Immature natural killer cell (primary cell): ENCODE results near the gene ATXN7L3. TPM values are rescaled to one million over a fixed set of nuclear protein-coding genes. Genes with fewer than 3 reads are reported as not detected.

Source experiments
- DNase-seq, 3 donors: peaks; one replicate each; pipeline ENCODE4 v3.0.0; 2022; ENCODE audit warnings: mixed read lengths in 1 of 3
- H3K27ac Mint-ChIP-seq, 6 donors: one replicate each; pipeline ENCODE4 v1.8.0; 2020; ENCODE audit warnings: mixed read lengths in 6 of 6, mild to moderate bottlenecking in 5 of 6, inconsistent platforms in 4 of 6, moderate library complexity in 3 of 6
- H3K27me3 Mint-ChIP-seq, 3 donors: one replicate each; pipeline ENCODE4 v1.8.0; 2020 to 2021; ENCODE audit warnings: low read depth in 3 of 3, mild to moderate bottlenecking in 3 of 3, mixed read lengths in 3 of 3, moderate library complexity in 3 of 3, inconsistent platforms in 1 of 3
- H3K36me3 Mint-ChIP-seq, 3 donors: one replicate each; pipeline ENCODE4 v1.8.0; 2020; ENCODE audit warnings: mixed read lengths in 3 of 3, inconsistent platforms in 2 of 3, mild to moderate bottlenecking in 2 of 3
- H3K4me1 Mint-ChIP-seq, 2 donors: one replicate each; pipeline ENCODE4 v1.8.0; 2020; ENCODE audit warnings: inconsistent platforms in 2 of 2, mild to moderate bottlenecking in 2 of 2, mixed read lengths in 2 of 2, moderate library complexity in 1 of 2
- H3K4me3 Mint-ChIP-seq, 5 donors: one replicate each; pipeline ENCODE4 v1.8.0; 2020; ENCODE audit warnings: mild to moderate bottlenecking in 5 of 5, mixed read lengths in 5 of 5, inconsistent platforms in 3 of 5, moderate library complexity in 3 of 5
- H3K9me3 Mint-ChIP-seq, 6 donors: one replicate each; pipeline ENCODE4 v1.8.0; 2020; ENCODE audit warnings: mild to moderate bottlenecking in 6 of 6, mixed read lengths in 6 of 6, inconsistent platforms in 4 of 6, moderate library complexity in 3 of 6
- polyA plus RNA-seq, 3 donors: library from polyadenylated mRNA; unstranded; fragments of 300-500 nt; fragmentation: Illumina TruSeq; gene quantifications; one replicate each; pipeline ENCODE4 v1.2.3, GENCODE V29; 2021

ATXN7L3 gene
- polyA plus RNA-seq, 3 donors from 2014 or later, result 5.1 to 11.9 (median 6.8) TPM

- peaks cover 3 to 13% (median 7%) of the 10 kb centered on the region in 3 donors for H3K36me3 Mint-ChIP-seq
- H3K4me1 Mint-ChIP-seq, result peaks cover 24 to 36% of the 10 kb centered on the region in 2 donors
- DNase-seq, result peak; percentile 46 to 53 (median 46)
Measured at GRCh38 chr17:44203731-44204440, 4.2 kb upstream of the ATXN7L3 start.

GRCh38 chr17:44202756-44203155 lies 3.1 kb upstream of the ATXN7L3 start:
- DNase-seq, result no peak
- peaks cover 0 to 5% (median 0%) of the 10 kb centered on the region in 3 donors for H3K36me3 Mint-ChIP-seq
- H3K4me3 Mint-ChIP-seq, result peak overlapping the region; percentile 24 to 45 (median 40)
- H3K27ac Mint-ChIP-seq, result peak overlapping the region; percentile 25 to 86 (median 54)
- H3K4me1 Mint-ChIP-seq, result peaks cover 32 to 39% of the 10 kb centered on the region in 2 donors
- H3K27me3 Mint-ChIP-seq, result peaks cover 0 to 14% (median 12%) of the 10 kb centered on the region in 3 donors
- H3K9me3 Mint-ChIP-seq, result no peaks in the 10 kb centered on the region

More at GRCh38 chr17:44203731-44204440, 4.2 kb upstream of the ATXN7L3 start:
- no peaks in the 10 kb centered on the region for H3K9me3 Mint-ChIP-seq
- peaks cover 0 to 14% (median 11%) of the 10 kb centered on the region in 3 donors for H3K27me3 Mint-ChIP-seq
- peak overlapping the region in 1 of 5 donors; percentile 15 for H3K4me3 Mint-ChIP-seq
- H3K27ac Mint-ChIP-seq, result peak overlapping the region; percentile 9 to 80 (median 66)

- H3K9me3 Mint-ChIP-seq, result no peaks in the 10 kb centered on the region
- DNase-seq, result no peak
- peaks cover 0 to 13% (median 10%) of the 10 kb centered on the region in 3 donors for H3K27me3 Mint-ChIP-seq
- H3K4me3 Mint-ChIP-seq, result peak overlapping the region; percentile 88 to 94 (median 90)
- H3K27ac Mint-ChIP-seq, result peak overlapping the region; percentile 84 to 98 (median 95)
- H3K36me3 Mint-ChIP-seq, result peaks cover 0 to 3% (median 2%) of the 10 kb centered on the region in 3 donors
- H3K4me1 Mint-ChIP-seq, result peaks cover 36 to 46% of the 10 kb centered on the region in 2 donors
Measured at GRCh38 chr17:44200478-44201155, 933 bp upstream of the ATXN7L3 start.

GRCh38 chr17:44198721-44199552 lies 747 bp downstream of the ATXN7L3 start:
- Mint-ChIP-seq H3K36me3 (peaks cover 0 to 14% (median 3%) of the 10 kb centered on the region in 3 donors), H3K4me1 (peaks cover 34 to 47% of the 10 kb centered on the region in 2 donors), H3K9me3 (no peaks in the 10 kb centered on the region), H3K27me3 (peaks cover 0 to 13% (median 10%) of the 10 kb centered on the region in 3 donors), H3K4me3 (peak overlapping the region; percentile 75 to 81 (median 79)), H3K27ac (peak overlapping the region; percentile 77 to 89 (median 85))
- DNase-seq, result peak; percentile 58 to 61 (median 61)

- peaks cover 0 to 13% (median 10%) of the 10 kb centered on the region in 3 donors for H3K27me3 Mint-ChIP-seq
- DNase-seq, result peak in 1 of 3 donors; percentile 17
- peaks cover 0 to 14% (median 3%) of the 10 kb centered on the region in 3 donors for H3K36me3 Mint-ChIP-seq
- peak overlapping the region; percentile 77 to 89 (median 85) for H3K27ac Mint-ChIP-seq
- H3K4me1 Mint-ChIP-seq, result peaks cover 26 to 39% of the 10 kb centered on the region in 2 donors
- H3K9me3 Mint-ChIP-seq, result no peaks in the 10 kb centered on the region
- peak overlapping the region; percentile 75 to 81 (median 79) for H3K4me3 Mint-ChIP-seq
Measured at GRCh38 chr17:44197980-44198720, 1.5 kb downstream of the ATXN7L3 start.

GRCh38 chr17:44197107-44197506 lies 2.6 kb downstream of the ATXN7L3 start:
- peaks cover 0 to 12% (median 7%) of the 10 kb centered on the region in 3 donors for H3K27me3 Mint-ChIP-seq
- no peak for DNase-seq
- peak overlapping the region in 2 of 6 donors; percentile 77 to 78 for H3K27ac Mint-ChIP-seq
- H3K36me3 Mint-ChIP-seq, result peaks cover 0 to 14% (median 3%) of the 10 kb centered on the region in 3 donors
- H3K4me1 Mint-ChIP-seq, result peaks cover 23 to 32% of the 10 kb centered on the region in 2 donors
- no peaks in the 10 kb centered on the region for H3K9me3 Mint-ChIP-seq
- no peak overlapping the region for H3K4me3 Mint-ChIP-seq

GRCh38 chr17:44193326-44194084 lies 6.2 kb downstream of the ATXN7L3 start:
- no peak overlapping the region for H3K4me3 Mint-ChIP-seq
- H3K9me3 Mint-ChIP-seq, result no peaks in the 10 kb centered on the region
- H3K27me3 Mint-ChIP-seq, result peaks cover 0 to 4% (median 1%) of the 10 kb centered on the region in 3 donors
- no peak for DNase-seq
- peaks cover 15 to 25% of the 10 kb centered on the region in 2 donors for H3K4me1 Mint-ChIP-seq
- H3K36me3 Mint-ChIP-seq, result peaks cover 0 to 14% (median 3%) of the 10 kb centered on the region in 3 donors
- H3K27ac Mint-ChIP-seq, result peak overlapping the region in 1 of 6 donors; percentile 82

- Mint-ChIP-seq H3K36me3 (peaks cover 0 to 14% (median 3%) of the 10 kb centered on the region in 3 donors), H3K9me3 (no peaks in the 10 kb centered on the region), H3K27me3 (peaks cover 0 to 2% (median 2%) of the 10 kb centered on the region in 3 donors), H3K4me3 (no peak overlapping the region), H3K4me1 (peaks cover 15 to 25% of the 10 kb centered on the region in 2 donors), H3K27ac (peak overlapping the region in 2 of 6 donors; percentile 51 to 82)
- no peak for DNase-seq
Measured at GRCh38 chr17:44192750-44193149, 6.9 kb downstream of the ATXN7L3 start.

- H3K4me1 Mint-ChIP-seq, result peaks cover 17 to 28% of the 10 kb centered on the region in 2 donors
- H3K36me3 Mint-ChIP-seq, result peaks cover 0 to 14% (median 3%) of the 10 kb centered on the region in 3 donors
- no peaks in the 10 kb centered on the region for H3K9me3 Mint-ChIP-seq
- peaks cover 0 to 2% (median 0%) of the 10 kb centered on the region in 3 donors for H3K27me3 Mint-ChIP-seq
- H3K4me3 Mint-ChIP-seq, result no peak overlapping the region
- DNase-seq, result no peak
- H3K27ac Mint-ChIP-seq, result peak overlapping the region in 1 of 6 donors; percentile 37
Measured at GRCh38 chr17:44191941-44192496, 7.7 kb downstream of the ATXN7L3 start.

- Mint-ChIP-seq H3K9me3 (no peaks in the 10 kb centered on the region), H3K27me3 (peaks cover 0 to 6% (median 5%) of the 10 kb centered on the region in 3 donors), H3K27ac (peak overlapping the region in 2 of 6 donors; percentile 37 to 50), H3K4me3 (no peak overlapping the region), H3K4me1 (peaks cover 22 to 34% of the 10 kb centered on the region in 2 donors), H3K36me3 (peaks cover 0 to 14% (median 0%) of the 10 kb centered on the region in 3 donors)
- no peak for DNase-seq
Measured at GRCh38 chr17:44191369-44191768, 8.3 kb downstream of the ATXN7L3 start.

GRCh38 chr17:44190481-44190880 lies 9.2 kb downstream of the ATXN7L3 start:
- Mint-ChIP-seq H3K9me3 (no peaks in the 10 kb centered on the region), H3K4me1 (peaks cover 28 to 39% of the 10 kb centered on the region in 2 donors)

More at GRCh38 chr17:44190481-44190880, 9.2 kb downstream of the ATXN7L3 start:
- DNase-seq, result no peak
- Mint-ChIP-seq H3K27ac (peak overlapping the region in 5 of 6 donors; percentile 13 to 83 (median 40)), H3K27me3 (peaks cover 0 to 10% (median 5%) of the 10 kb centered on the region in 3 donors), H3K4me3 (peak overlapping the region in 2 of 5 donors; percentile 24 to 33), H3K36me3 (peaks cover 0 to 11% (median 0%) of the 10 kb centered on the region in 3 donors)
